Ishikawa (cell line): Measurements from ENCODE around the gene TTN.

Source experiments
- CEBPB ChIP-seq: IDR thresholded peaks from 2 replicates; pipeline ENCODE4 v1.6.1; 2012
- CREB1 ChIP-seq: IDR thresholded peaks from 2 replicates; pipeline ENCODE4 v1.6.1; 2012; ENCODE audit warnings: low read depth
- EGR1 ChIP-seq: IDR thresholded peaks from 2 replicates; pipeline ENCODE4 v1.6.1; 2012
- EP300 ChIP-seq: IDR thresholded peaks from 2 replicates; pipeline ENCODE4 v1.6.1; 2012; ENCODE audit warnings: borderline replicate concordance
- FOXM1 ChIP-seq: IDR thresholded peaks from 2 replicates; pipeline ENCODE4 v1.6.1; 2012; ENCODE audit warnings: low read depth, borderline replicate concordance
- MAX ChIP-seq: IDR thresholded peaks from 2 replicates; pipeline ENCODE4 v1.6.1; 2012
- NFIC ChIP-seq: IDR thresholded peaks from 2 replicates; pipeline ENCODE4 v1.6.1; 2012
- RAD21 ChIP-seq: IDR thresholded peaks from 2 replicates; pipeline ENCODE4 v1.6.1; 2012; ENCODE audit warnings: low read depth
- REST ChIP-seq: IDR thresholded peaks from 2 replicates; pipeline ENCODE4 v1.6.1; 2012; ENCODE audit warnings: low read depth, mild to moderate bottlenecking
- TAF1 ChIP-seq: IDR thresholded peaks from 2 replicates; pipeline ENCODE4 v1.6.1; 2012; ENCODE audit warnings: low read depth, mild to moderate bottlenecking
- TCF12 ChIP-seq: IDR thresholded peaks from 2 replicates; pipeline ENCODE4 v1.6.1; 2012; ENCODE audit warnings: low read depth
- TEAD4 ChIP-seq: IDR thresholded peaks from 2 replicates; pipeline ENCODE4 v1.6.1; 2012
- USF1 ChIP-seq: IDR thresholded peaks from 2 replicates; pipeline ENCODE4 v1.6.1; 2012
- YY1 ChIP-seq: IDR thresholded peaks from 2 replicates; pipeline ENCODE4 v1.6.1; 2012; ENCODE audit warnings: low read depth
- ZBTB7A ChIP-seq: IDR thresholded peaks from 2 replicates; pipeline ENCODE4 v1.6.1; 2012; ENCODE audit warnings: low read depth

Gene TTN

GRCh38 chr2:178807227-178808008 lies at the start of gene TTN:
TTN (minus strand) TSS chr2:178807423; CDS start chr2:178804642, 2,781 bp downstream.
- TF ChIP-seq TEAD4 (no peak), FOXM1 (no peak), YY1 (no peak), ZBTB7A (no peak), EGR1 (no peak)

- TF ChIP-seq EP300 (no peak), CEBPB (no peak), TAF1 (no peak), ZBTB7A (no peak), CREB1 (no peak), NFIC (no peak), TCF12 (no peak), YY1 (no peak), FOXM1 (no peak), TEAD4 (no peak), REST (no peak), MAX (no peak), EGR1 (no peak), RAD21 (no peak), USF1 (no peak)
Measured at GRCh38 chr2:178855151-178855550, 47.9 kb upstream of the TTN start.

GRCh38 chr2:178848335-178848734 lies 41.1 kb upstream of the TTN start:
- TF ChIP-seq ZBTB7A (no peak), REST (no peak), EGR1 (no peak), MAX (no peak), FOXM1 (no peak), TCF12 (no peak), EP300 (no peak), RAD21 (no peak), YY1 (no peak)

- TF ChIP-seq NFIC (no peak), CREB1 (no peak), EP300 (no peak), ZBTB7A (no peak), MAX (no peak), TAF1 (no peak), RAD21 (no peak), TEAD4 (no peak), REST (no peak), USF1 (no peak), CEBPB (no peak), YY1 (no peak)
Measured at GRCh38 chr2:178846458-178846802, 39.2 kb upstream of the TTN start.
